Measurements from ENCODE around the gene LDLRAP1.

DNA sequence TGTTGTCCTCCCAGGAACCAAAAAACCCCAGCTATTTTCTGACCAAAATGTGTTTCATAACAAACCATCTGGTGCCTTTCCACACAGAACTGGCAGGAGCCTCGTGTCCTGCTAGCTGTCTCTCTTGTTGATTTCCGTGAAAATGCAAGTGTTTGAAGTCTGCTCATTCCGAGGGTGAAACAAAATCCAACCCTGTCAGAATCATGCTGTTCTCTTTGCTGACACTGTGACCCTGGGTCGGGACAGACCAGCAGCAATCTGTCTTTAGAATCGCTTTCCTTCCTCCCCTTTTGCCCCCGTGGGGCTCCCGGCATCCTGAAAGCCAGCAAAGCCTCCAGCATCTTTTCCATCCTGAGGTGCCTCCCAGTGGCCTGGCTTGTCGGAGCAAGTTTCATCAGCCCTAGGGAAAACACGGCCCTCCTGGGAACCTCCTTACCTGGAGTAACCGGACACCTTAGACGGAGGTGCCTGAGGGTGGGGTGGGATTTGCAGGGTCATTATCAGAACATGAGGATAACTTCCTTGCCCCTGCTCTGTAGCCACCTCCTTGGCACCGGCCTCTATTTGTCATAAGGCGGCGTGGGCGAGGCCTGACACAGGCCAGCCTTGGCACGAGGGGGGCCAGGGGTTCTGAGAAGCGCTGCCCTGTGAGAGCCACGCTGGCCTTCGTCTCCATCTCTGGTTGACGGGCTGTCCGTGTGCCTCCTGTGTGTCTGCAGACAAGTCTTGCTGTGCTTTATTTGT, 24.9 kb downstream of the LDLRAP1 start:
- no peak for TF ChIP-seq CTCF (IDR thresholded peaks at IDR 0.05; ENCODE audit: insufficient read depth, low read length, poor library complexity, severe bottlenecking)
- TF ChIP-seq EZH2phosphoT487 (conservative IDR thresholded peaks at IDR 0.05; ENCODE audit: low read length): 0 out of 2 replicates have a peak, but pooled peaks have one; percentile 47
